Chondrocyte (in vitro differentiated cells): ENCODE data around the gene NRDE2. TPM values are rescaled to one million over a fixed set of nuclear protein-coding genes. Genes with fewer than 3 reads are reported as not detected.

Experiments
- DNase-seq: peaks from one replicate; pipeline ENCODE4 v3.0.0; 2021; ENCODE audit warnings: mixed read lengths, low spot score
- H3K27ac Mint-ChIP-seq: one replicate; pipeline ENCODE4 v1.8.0; 2021; ENCODE audit warnings: mild to moderate bottlenecking, moderate library complexity, mixed read lengths; ENCODE audit not compliant: unreplicated experiment
- H3K27me3 Mint-ChIP-seq: 2 replicates; pipeline ENCODE4 v1.8.0; 2021; ENCODE audit warnings: low read depth, mixed read lengths
- H3K36me3 Mint-ChIP-seq: 2 replicates; pipeline ENCODE4 v1.8.0; 2021; ENCODE audit warnings: low read depth, mixed read lengths
- H3K4me1 Mint-ChIP-seq: 2 replicates; pipeline ENCODE4 v1.8.0; 2021; ENCODE audit warnings: low read depth, mild to moderate bottlenecking, mixed read lengths
- H3K4me3 Mint-ChIP-seq: one replicate; pipeline ENCODE4 v1.8.0; 2021; ENCODE audit warnings: mild to moderate bottlenecking, moderate library complexity, mixed read lengths; ENCODE audit not compliant: unreplicated experiment
- H3K9me3 Mint-ChIP-seq: 2 replicates; pipeline ENCODE4 v1.8.0; 2021; ENCODE audit warnings: low read depth, mixed read lengths
- total RNA-seq: library from RNA; stranded (reverse); gene quantifications from 3 replicates; pipeline ENCODE4 v1.2.1, GENCODE V29; 2021
- TF ChIP-seq, protein P1 (sequence below): fragments of 200-600 bp; sonication (generic); IDR thresholded peaks from 2 replicates; pipeline ENCODE4 v1.5.0; 2021; ENCODE audit warnings: antibody characterized with exemption, mild to moderate bottlenecking, moderate library complexity

NRDE2 gene
- total RNA-seq, 1 donor from 2014 or later = 16.1 TPM

DNA sequence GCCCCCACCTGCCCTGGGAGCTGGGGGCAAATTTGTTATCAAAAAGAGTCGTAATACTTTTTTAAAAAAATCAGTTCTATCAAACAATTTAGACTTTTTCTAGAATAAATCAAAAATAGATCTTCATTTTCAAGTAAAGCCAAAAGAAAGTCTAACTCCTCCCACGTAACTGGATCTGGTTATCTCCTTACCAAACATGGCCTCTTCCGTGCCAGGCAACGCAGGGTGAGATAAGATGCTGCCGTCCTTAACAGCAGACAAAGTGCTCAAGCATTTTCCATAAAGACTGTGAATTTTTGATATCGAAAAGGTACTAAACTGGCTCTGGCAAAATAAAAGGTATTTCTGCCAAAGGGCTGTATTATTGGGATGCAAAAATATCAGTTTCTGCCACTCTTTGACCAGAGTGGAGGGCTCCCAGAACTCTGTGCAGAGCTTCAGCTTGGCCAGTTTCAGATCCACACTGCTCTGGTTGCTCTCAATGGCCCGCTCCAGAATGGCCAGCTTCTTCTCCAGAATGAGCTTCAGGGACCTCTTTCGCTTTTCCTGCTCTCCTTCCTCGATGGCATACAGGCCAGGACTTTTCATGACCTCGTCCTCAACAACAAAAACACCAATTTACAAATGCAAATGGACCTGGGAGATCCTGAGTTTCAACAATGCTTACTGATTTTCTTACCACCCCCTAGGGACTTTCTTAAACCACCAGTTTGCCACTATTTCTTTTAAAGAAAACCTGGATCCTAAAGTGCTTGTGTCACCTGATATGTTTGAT, 29.0 kb downstream of the NRDE2 start:
- peaks cover 17% of the 10 kb centered on the region for H3K36me3 Mint-ChIP-seq
- no peaks in the 10 kb centered on the region for H3K9me3 Mint-ChIP-seq
- TF ChIP-seq, protein P1, sequence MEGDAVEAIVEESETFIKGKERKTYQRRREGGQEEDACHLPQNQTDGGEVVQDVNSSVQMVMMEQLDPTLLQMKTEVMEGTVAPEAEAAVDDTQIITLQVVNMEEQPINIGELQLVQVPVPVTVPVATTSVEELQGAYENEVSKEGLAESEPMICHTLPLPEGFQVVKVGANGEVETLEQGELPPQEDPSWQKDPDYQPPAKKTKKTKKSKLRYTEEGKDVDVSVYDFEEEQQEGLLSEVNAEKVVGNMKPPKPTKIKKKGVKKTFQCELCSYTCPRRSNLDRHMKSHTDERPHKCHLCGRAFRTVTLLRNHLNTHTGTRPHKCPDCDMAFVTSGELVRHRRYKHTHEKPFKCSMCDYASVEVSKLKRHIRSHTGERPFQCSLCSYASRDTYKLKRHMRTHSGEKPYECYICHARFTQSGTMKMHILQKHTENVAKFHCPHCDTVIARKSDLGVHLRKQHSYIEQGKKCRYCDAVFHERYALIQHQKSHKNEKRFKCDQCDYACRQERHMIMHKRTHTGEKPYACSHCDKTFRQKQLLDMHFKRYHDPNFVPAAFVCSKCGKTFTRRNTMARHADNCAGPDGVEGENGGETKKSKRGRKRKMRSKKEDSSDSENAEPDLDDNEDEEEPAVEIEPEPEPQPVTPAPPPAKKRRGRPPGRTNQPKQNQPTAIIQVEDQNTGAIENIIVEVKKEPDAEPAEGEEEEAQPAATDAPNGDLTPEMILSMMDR = no peak
- DNase-seq = no peak
- H3K27me3 Mint-ChIP-seq = no peaks in the 10 kb centered on the region
- H3K27ac Mint-ChIP-seq = no peak overlapping the region
- H3K4me3 Mint-ChIP-seq = no peak overlapping the region
- peaks cover 11% of the 10 kb centered on the region for H3K4me1 Mint-ChIP-seq

GRCh38 chr14:90301668-90302090, 30.1 kb downstream of the NRDE2 start:
- no peak for DNase-seq
- peaks cover 11% of the 10 kb centered on the region for H3K4me1 Mint-ChIP-seq
- TF ChIP-seq, protein P1 = peak; percentile 84
- H3K4me3 Mint-ChIP-seq = no peak overlapping the region
- H3K27me3 Mint-ChIP-seq = no peaks in the 10 kb centered on the region
- no peaks in the 10 kb centered on the region for H3K9me3 Mint-ChIP-seq
- peaks cover 17% of the 10 kb centered on the region for H3K36me3 Mint-ChIP-seq
- peak overlapping the region; percentile 57 for H3K27ac Mint-ChIP-seq

DNA sequence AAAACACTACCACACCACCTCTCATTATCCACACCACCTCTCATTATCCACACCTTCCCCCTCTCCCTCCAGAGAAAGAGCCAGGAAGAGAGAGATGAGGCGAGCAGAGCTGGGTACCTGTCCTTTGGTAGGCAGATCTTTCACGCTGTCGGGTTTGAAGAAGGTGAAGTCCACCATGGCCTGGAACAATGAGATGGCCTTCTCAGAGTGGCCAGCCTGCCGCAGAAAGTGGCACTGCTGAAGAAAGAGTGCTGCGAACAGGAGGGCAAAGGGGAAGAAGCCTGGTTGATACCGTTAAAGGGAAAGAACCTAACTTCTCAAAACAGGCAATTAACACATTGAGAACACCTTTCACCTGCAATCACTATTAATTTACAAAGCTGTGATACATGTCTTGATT, 30.6 kb downstream of the NRDE2 start:
- Mint-ChIP-seq H3K36me3 (peaks cover 21% of the 10 kb centered on the region), H3K4me1 (peaks cover 17% of the 10 kb centered on the region), H3K27ac (peak overlapping the region; percentile 54), H3K9me3 (no peaks in the 10 kb centered on the region), H3K4me3 (no peak overlapping the region), H3K27me3 (no peaks in the 10 kb centered on the region)
- TF ChIP-seq, protein P1 = no peak
- no peak for DNase-seq

DNA sequence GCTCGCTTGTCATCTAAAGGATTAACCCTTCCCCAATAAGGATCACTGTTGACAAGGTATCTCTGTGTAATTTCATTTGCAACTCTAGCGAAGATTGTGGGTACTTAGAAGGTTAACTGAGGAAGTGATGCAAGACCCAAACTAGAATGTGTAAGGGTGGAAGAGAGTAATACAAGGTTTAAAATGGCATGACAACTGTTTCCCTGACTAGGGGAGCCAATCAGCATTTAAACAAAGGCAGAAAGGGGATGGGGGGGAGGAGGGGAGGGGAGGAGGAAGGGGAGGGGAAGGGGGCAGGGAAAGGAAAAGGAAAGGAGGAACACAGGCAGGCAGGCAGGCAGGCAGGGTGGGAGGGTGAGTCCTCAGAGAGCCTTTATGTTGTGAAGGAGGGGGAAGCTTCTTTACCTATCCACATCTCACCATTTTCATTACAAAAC, 31.1 kb downstream of the NRDE2 start:
- H3K9me3 Mint-ChIP-seq = no peaks in the 10 kb centered on the region
- H3K4me1 Mint-ChIP-seq = peaks cover 21% of the 10 kb centered on the region
- no peak for DNase-seq
- H3K27me3 Mint-ChIP-seq = no peaks in the 10 kb centered on the region
- no peak overlapping the region for H3K4me3 Mint-ChIP-seq
- TF ChIP-seq, protein P1 = no peak
- peak overlapping the region; percentile 77 for H3K27ac Mint-ChIP-seq
- H3K36me3 Mint-ChIP-seq = peaks cover 21% of the 10 kb centered on the region

DNA sequence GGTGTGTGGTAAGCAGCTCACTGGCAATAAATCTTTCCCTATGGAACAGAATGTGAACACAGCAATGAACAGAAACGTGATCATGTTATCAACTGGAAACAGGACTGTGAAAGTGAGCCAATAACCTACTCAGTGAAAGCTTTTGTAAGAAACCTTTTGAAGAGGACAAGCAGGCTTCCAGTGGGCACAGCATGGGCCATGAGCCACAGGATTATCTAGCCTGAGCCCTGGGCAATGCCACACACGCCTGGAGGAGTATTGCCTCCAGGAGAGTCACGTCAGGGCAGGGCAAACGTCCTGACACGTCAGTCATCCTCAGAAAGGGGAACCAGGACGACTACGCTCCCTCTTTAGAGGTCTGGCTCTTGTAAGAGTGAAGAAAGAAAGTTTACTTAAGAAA, 32.3 kb downstream of the NRDE2 start:
- Mint-ChIP-seq H3K4me3 (no peak overlapping the region), H3K27ac (no peak overlapping the region), H3K27me3 (no peaks in the 10 kb centered on the region), H3K4me1 (peaks cover 23% of the 10 kb centered on the region), H3K9me3 (no peaks in the 10 kb centered on the region), H3K36me3 (peaks cover 17% of the 10 kb centered on the region)
- TF ChIP-seq, protein P1 = no peak
- DNase-seq = no peak
